Measurements from ENCODE around the gene BACE1-AS.

BACE1-AS gene

DNA sequence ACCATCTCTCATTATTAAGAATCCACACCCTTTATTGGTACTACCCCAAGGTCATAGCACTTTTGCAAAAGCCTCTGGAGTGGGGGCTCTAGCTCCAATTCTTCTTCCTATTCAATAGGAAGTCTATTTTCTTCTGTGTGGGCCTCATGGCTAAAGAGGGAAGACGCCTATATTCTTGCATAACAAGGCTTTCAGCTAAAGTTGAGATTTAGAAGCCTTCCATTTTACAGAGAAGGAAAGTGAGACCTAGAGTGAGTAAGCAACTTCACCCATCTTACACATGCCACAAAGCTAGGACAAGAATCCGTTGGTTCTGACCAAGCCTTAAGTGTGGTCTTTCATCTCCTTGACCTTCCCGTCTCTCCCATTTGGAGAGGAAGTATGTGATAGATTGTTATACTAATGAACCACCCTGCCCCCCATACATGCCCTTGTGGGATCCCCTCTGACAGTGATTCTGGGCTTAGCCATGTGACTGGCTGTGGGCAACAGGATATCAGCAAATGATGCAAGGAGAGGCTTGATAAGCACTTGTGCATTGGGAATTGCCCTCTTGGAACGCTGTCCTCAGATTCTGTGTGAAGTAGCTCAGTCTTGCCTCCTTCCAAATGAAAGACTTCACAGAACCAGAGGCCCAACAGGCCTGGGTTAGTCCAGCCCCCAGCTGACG lies 12.6 kb downstream of the BACE1-AS start:
- Histone ChIP-seq H3K4me3 (ENCODE audit: low read length, poor library complexity, severe bottlenecking) (no peak overlapping the region), H3K4me1 (ENCODE audit: insufficient read depth, low read length, poor library complexity, severe bottlenecking) (no peaks in the 10 kb centered on the region), H3K79me2 (ENCODE audit: insufficient read depth, low read length) (no peaks in the 10 kb centered on the region), H3F3A (ENCODE audit: low read depth) (no peaks in the 10 kb centered on the region), H4K20me1 (ENCODE audit: insufficient read depth, low read length, poor library complexity, severe bottlenecking) (no peaks in the 10 kb centered on the region), H3K36me3 (ENCODE audit: insufficient read depth, low read length) (no peaks in the 10 kb centered on the region), H3K9me3 (ENCODE audit: insufficient read depth, low read depth, low read length) (no peaks in the 10 kb centered on the region), H3K27me3 (ENCODE audit: insufficient read depth, low read length, poor library complexity, severe bottlenecking) (no peaks in the 10 kb centered on the region), H3K9me2 (replicated peaks; ENCODE audit: low read depth, low read length) (no peaks in the 10 kb centered on the region), H3K9ac (ENCODE audit: low read depth, low read length, poor library complexity, severe bottlenecking) (no peak overlapping the region), H2AFZ (ENCODE audit: low read length) (no peak overlapping the region), H3K4me2 (ENCODE audit: low read depth, low read length, poor library complexity, severe bottlenecking) (no peak overlapping the region)
- TF ChIP-seq, protein P1, sequence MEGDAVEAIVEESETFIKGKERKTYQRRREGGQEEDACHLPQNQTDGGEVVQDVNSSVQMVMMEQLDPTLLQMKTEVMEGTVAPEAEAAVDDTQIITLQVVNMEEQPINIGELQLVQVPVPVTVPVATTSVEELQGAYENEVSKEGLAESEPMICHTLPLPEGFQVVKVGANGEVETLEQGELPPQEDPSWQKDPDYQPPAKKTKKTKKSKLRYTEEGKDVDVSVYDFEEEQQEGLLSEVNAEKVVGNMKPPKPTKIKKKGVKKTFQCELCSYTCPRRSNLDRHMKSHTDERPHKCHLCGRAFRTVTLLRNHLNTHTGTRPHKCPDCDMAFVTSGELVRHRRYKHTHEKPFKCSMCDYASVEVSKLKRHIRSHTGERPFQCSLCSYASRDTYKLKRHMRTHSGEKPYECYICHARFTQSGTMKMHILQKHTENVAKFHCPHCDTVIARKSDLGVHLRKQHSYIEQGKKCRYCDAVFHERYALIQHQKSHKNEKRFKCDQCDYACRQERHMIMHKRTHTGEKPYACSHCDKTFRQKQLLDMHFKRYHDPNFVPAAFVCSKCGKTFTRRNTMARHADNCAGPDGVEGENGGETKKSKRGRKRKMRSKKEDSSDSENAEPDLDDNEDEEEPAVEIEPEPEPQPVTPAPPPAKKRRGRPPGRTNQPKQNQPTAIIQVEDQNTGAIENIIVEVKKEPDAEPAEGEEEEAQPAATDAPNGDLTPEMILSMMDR (conservative IDR thresholded peaks at IDR 0.05; ENCODE audit: low read length): no peak
- TF ChIP-seq EZH2phosphoT487 (IDR thresholded peaks at IDR 0.05; ENCODE audit: borderline replicate concordance): no peak

DNA sequence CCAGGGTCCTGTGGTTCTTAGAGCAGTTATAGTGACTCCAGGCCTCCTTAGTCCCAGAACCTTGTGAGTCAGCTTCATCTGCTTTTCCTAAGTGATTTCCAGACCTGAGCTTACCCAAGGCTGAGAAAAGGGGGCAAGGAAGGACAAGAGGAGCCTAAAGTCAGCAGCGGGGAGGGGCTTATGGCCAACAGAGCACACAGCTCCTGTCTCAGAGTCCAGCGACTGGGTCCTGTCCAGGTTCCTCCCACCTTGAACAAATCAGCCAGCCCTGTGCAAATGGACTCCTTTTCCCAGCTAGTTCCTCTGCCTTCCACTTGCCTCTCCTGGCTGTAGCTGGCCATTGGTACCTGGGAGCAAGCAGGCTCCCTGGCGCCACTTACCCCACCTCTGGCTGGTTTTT lies 14.0 kb downstream of the BACE1-AS start:
- H3K79me2 ChIP-seq (ENCODE audit: insufficient read depth, low read length): no peaks in the 10 kb centered on the region
- no peaks in the 10 kb centered on the region for H3K27me3 ChIP-seq (ENCODE audit: insufficient read depth, low read length, poor library complexity, severe bottlenecking)
- TF ChIP-seq, protein P1 (conservative IDR thresholded peaks at IDR 0.05; ENCODE audit: low read length): no peak
- no peak for TF ChIP-seq EZH2phosphoT487 (IDR thresholded peaks at IDR 0.05; ENCODE audit: borderline replicate concordance)
- H4K20me1 ChIP-seq (ENCODE audit: insufficient read depth, low read length, poor library complexity, severe bottlenecking): no peaks in the 10 kb centered on the region
- H3K4me1 ChIP-seq (ENCODE audit: insufficient read depth, low read length, poor library complexity, severe bottlenecking): no peaks in the 10 kb centered on the region
- no peak overlapping the region for H3K9ac ChIP-seq (ENCODE audit: low read depth, low read length, poor library complexity, severe bottlenecking)
- no peak overlapping the region for H3K4me3 ChIP-seq (ENCODE audit: low read length, poor library complexity, severe bottlenecking)
- H3K9me2 ChIP-seq (replicated peaks; ENCODE audit: low read depth, low read length): no peaks in the 10 kb centered on the region
- no peaks in the 10 kb centered on the region for H3F3A ChIP-seq (ENCODE audit: low read depth)
- no peak overlapping the region for H3K4me2 ChIP-seq (ENCODE audit: low read depth, low read length, poor library complexity, severe bottlenecking)
- no peaks in the 10 kb centered on the region for H3K36me3 ChIP-seq (ENCODE audit: insufficient read depth, low read length)
- H2AFZ ChIP-seq (ENCODE audit: low read length): no peak overlapping the region
- H3K9me3 ChIP-seq (ENCODE audit: insufficient read depth, low read depth, low read length): no peaks in the 10 kb centered on the region

DNA sequence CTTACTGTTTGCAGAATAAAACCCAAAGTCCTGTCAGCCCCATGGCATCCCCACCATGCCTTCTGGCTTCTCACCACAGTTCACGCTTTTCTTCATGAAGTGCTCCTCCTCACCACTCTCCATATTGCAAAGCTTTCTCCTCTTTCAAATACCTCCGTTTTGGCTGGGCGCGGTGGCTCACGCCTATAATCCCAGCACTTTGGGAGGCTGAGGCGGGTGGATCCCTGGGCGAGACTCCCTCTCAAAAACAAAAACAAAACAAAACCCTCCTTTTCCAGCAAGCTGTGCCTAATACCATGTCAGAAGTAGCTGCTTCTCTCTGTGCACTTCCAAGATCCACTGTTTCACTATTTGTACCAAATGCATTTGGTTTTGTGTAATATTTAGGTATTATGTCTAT lies 18.2 kb downstream of the BACE1-AS start:
- no peaks in the 10 kb centered on the region for H3K9me3 ChIP-seq (ENCODE audit: insufficient read depth, low read depth, low read length)
- H3F3A ChIP-seq (ENCODE audit: low read depth): no peaks in the 10 kb centered on the region
- H3K4me3 ChIP-seq (ENCODE audit: low read length, poor library complexity, severe bottlenecking): no peak overlapping the region
- no peak overlapping the region for H3K4me2 ChIP-seq (ENCODE audit: low read depth, low read length, poor library complexity, severe bottlenecking)
- no peak overlapping the region for H2AFZ ChIP-seq (ENCODE audit: low read length)
- H4K20me1 ChIP-seq (ENCODE audit: insufficient read depth, low read length, poor library complexity, severe bottlenecking): no peaks in the 10 kb centered on the region
- H3K27me3 ChIP-seq (ENCODE audit: insufficient read depth, low read length, poor library complexity, severe bottlenecking): no peaks in the 10 kb centered on the region
- H3K9me2 ChIP-seq (replicated peaks; ENCODE audit: low read depth, low read length): no peaks in the 10 kb centered on the region
- H3K79me2 ChIP-seq (ENCODE audit: insufficient read depth, low read length): no peaks in the 10 kb centered on the region
- TF ChIP-seq, protein P1 (conservative IDR thresholded peaks at IDR 0.05; ENCODE audit: low read length): no peak
- no peak for TF ChIP-seq EZH2phosphoT487 (IDR thresholded peaks at IDR 0.05; ENCODE audit: borderline replicate concordance)
- H3K4me1 ChIP-seq (ENCODE audit: insufficient read depth, low read length, poor library complexity, severe bottlenecking): peaks cover under 1% of the 10 kb centered on the region
- H3K36me3 ChIP-seq (ENCODE audit: insufficient read depth, low read length): no peaks in the 10 kb centered on the region
- H3K9ac ChIP-seq (ENCODE audit: low read depth, low read length, poor library complexity, severe bottlenecking): no peak overlapping the region
